ENCODE measurements around the gene ZSWIM8. TPM values are rescaled to one million over a fixed set of nuclear protein-coding genes. Genes with fewer than 3 reads are reported as not detected.

ZSWIM8 gene
- total RNA-seq, 6 experiments from 2014 or later, result 52.2 to 107 (median 77.5) TPM

DNA sequence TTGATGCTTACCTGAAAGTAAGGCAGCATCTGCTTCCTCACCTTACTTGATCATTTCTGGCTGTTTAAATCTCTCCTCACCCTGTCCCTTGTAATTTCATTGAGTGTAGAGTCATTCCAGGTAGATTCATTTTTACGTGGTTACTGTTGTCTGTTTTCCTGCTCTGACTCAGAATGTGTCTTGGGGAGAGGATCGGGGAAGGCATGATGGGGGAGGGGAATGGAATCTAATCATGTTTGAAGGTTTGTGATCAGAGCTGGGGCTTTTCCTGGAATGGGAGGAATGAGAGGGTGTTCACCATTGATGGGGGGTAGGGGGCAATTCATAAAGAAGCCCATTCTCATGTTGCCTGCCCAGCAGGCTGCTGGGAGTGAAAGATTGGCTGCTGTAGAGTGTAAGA lies 22.5 kb upstream of the ZSWIM8 start:
- H3K36me3 ChIP-seq, result peaks cover 9 to 93% (median 65%) of the 10 kb centered on the region in 4 donors
- DNase-seq (no peak), ATAC-seq (no peak)
- no peak overlapping the region for H3K27ac ChIP-seq
- no peaks in the 10 kb centered on the region for H3K9me3 ChIP-seq
- intact Hi-C loops (cut with DNase I), result no loop called here
- no peaks in the 10 kb centered on the region for H3K27me3 ChIP-seq
- H3K4me3 ChIP-seq, result no peak overlapping the region
- 73% methylated on average over 2 of the region's 2 CpGs for WGBS (ENCODE audit: insufficient coverage, low coverage, low lambda C conversion rate, missing lambda C conversion rate)
- no peaks in the 10 kb centered on the region for H3K4me1 ChIP-seq
- no peak for TF ChIP-seq POLR2A (IDR thresholded peaks at IDR 0.05)
- TF ChIP-seq, protein P1, sequence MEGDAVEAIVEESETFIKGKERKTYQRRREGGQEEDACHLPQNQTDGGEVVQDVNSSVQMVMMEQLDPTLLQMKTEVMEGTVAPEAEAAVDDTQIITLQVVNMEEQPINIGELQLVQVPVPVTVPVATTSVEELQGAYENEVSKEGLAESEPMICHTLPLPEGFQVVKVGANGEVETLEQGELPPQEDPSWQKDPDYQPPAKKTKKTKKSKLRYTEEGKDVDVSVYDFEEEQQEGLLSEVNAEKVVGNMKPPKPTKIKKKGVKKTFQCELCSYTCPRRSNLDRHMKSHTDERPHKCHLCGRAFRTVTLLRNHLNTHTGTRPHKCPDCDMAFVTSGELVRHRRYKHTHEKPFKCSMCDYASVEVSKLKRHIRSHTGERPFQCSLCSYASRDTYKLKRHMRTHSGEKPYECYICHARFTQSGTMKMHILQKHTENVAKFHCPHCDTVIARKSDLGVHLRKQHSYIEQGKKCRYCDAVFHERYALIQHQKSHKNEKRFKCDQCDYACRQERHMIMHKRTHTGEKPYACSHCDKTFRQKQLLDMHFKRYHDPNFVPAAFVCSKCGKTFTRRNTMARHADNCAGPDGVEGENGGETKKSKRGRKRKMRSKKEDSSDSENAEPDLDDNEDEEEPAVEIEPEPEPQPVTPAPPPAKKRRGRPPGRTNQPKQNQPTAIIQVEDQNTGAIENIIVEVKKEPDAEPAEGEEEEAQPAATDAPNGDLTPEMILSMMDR (IDR thresholded peaks at IDR 0.05), result no peak

DNA sequence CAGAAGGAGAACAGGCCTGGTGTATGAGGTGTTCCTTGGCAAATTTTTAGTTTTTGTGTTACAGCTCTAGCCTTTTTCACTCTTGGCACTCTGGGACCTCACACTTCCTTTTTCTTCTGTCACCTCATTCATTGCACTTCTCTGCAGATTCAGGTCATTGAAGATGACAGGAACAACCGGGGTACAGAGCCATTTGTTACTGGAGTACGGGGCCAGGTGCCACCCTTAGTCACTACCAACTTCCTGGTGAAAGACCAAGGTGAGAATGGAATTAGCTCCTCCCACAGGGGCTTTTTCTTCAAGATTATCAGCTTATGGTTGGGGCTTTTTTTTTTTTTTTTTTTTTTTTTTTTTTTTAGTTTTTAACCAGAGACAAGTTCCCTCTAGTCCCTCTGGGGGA lies 22.1 kb upstream of the ZSWIM8 start:
- intact Hi-C loops (cut with DNase I), result no loop called here
- Histone ChIP-seq H3K27ac (no peak overlapping the region), H3K4me1 (no peaks in the 10 kb centered on the region), H3K4me3 (no peak overlapping the region), H3K36me3 (peaks cover 9 to 97% (median 68%) of the 10 kb centered on the region in 4 donors), H3K9me3 (no peaks in the 10 kb centered on the region), H3K27me3 (no peaks in the 10 kb centered on the region)
- ATAC-seq (no peak), DNase-seq (no peak)
- TF ChIP-seq POLR2A (IDR thresholded peaks at IDR 0.05), result no peak
- TF ChIP-seq, protein P1 (IDR thresholded peaks at IDR 0.05), result no peak
- 68% methylated on average over 2 of the region's 2 CpGs for WGBS (ENCODE audit: insufficient coverage, low coverage, low lambda C conversion rate, missing lambda C conversion rate)

DNA sequence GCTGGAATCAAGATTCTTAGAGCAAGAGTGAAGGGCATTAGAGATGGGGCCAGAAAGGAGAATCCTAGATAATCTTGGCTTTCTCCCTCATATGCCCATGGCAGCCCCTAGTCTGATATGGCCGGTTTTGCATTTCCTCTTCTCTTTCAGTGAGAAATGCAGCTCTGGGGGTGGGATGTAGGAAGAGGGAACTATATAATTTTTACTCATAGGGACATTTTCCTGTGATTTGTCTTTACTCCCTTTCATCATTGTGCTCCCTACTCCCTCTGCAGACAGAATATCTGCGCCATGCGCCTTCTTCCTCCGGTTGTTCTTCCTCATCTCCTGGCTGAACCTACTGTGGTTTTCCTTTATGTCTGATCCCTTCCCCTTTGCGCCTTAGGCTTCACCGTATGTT lies 20.3 kb upstream of the ZSWIM8 start:
- Histone ChIP-seq H3K36me3 (peaks cover 9 to 100% (median 69%) of the 10 kb centered on the region in 4 donors), H3K4me3 (no peak overlapping the region), H3K27me3 (no peaks in the 10 kb centered on the region), H3K27ac (no peak overlapping the region), H3K9me3 (no peaks in the 10 kb centered on the region), H3K4me1 (no peaks in the 10 kb centered on the region)
- TF ChIP-seq, protein P1 (IDR thresholded peaks at IDR 0.05), result no peak
- TF ChIP-seq POLR2A (IDR thresholded peaks at IDR 0.05), result no peak
- ATAC-seq (no peak), DNase-seq (no peak)
- WGBS (ENCODE audit: insufficient coverage, low coverage, low lambda C conversion rate, missing lambda C conversion rate), result 80% methylated on average over 6 of the region's 6 CpGs
- intact Hi-C loops (cut with DNase I), result no loop called here

DNA sequence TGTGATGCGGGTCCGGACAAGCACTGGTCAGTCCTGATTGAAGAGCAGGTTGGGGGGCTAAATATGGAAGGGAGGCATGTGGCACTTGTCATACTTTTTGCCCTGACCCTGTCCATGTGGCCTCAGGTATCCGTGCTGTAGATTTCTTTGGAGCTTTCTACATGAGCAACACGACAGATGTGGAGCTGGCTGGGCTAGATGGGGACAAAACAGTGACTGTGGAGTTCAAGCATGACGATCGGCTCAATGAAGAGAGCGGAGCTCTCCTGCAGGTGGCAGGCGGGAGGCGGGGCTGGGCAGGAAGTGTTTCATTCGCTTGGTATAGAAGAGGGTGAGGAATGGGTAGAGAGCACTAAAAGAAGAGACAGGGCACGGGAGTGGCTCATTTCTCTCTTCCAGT lies 16.5 kb upstream of the ZSWIM8 start:
- 79% methylated on average over 10 of the region's 11 CpGs for WGBS (ENCODE audit: insufficient coverage, low coverage, low lambda C conversion rate, missing lambda C conversion rate)
- peaks cover 0 to 11% (median 4%) of the 10 kb centered on the region in 4 donors for H3K4me1 ChIP-seq
- intact Hi-C loops (cut with DNase I), result no loop called here
- no peaks in the 10 kb centered on the region for H3K27me3 ChIP-seq
- ATAC-seq (no peak), DNase-seq (no peak)
- TF ChIP-seq POLR2A (IDR thresholded peaks at IDR 0.05), result no peak
- TF ChIP-seq, protein P1 (IDR thresholded peaks at IDR 0.05), result no peak
- H3K4me3 ChIP-seq, result no peak overlapping the region
- H3K9me3 ChIP-seq, result no peaks in the 10 kb centered on the region
- H3K27ac ChIP-seq, result no peak overlapping the region
- peaks cover 2 to 74% (median 46%) of the 10 kb centered on the region in 4 donors for H3K36me3 ChIP-seq

DNA sequence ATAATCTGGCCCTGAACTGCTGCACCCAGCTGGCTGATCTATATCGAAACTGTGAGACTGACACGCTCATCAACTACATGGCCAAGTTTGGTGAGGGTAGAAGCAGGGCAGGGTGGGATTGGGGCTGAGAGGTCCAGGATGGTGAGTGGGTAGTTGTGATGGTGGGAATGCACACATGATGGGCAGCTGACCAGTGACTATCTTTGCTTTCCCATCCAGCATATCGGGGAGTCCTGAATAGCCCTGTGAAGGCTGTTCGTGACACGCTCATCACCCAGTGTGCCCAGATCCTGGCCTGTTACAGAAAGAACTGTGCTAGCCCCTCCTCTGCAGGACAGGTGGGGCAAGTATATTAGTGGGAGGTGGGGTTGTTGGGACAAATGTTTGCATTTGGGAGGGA lies 16.0 kb upstream of the ZSWIM8 start:
- Histone ChIP-seq H3K9me3 (no peaks in the 10 kb centered on the region), H3K27ac (no peak overlapping the region), H3K27me3 (no peaks in the 10 kb centered on the region), H3K36me3 (peaks cover 0 to 69% (median 43%) of the 10 kb centered on the region in 4 donors), H3K4me1 (peaks cover 0 to 16% (median 7%) of the 10 kb centered on the region in 4 donors), H3K4me3 (no peak overlapping the region)
- WGBS (ENCODE audit: insufficient coverage, low coverage, low lambda C conversion rate, missing lambda C conversion rate), result 88% methylated on average over 2 of the region's 5 CpGs
- ATAC-seq, result no peak
- intact Hi-C loops (cut with DNase I), result no loop called here
- no peak for DNase-seq
- TF ChIP-seq, protein P1 (IDR thresholded peaks at IDR 0.05), result no peak
- TF ChIP-seq POLR2A (IDR thresholded peaks at IDR 0.05), result no peak
